GM12872 (cell line): ENCODE measurements around the gene PRM2.

ENCODE experiments used
- TF ChIP-seq, protein P1 (sequence below): IDR thresholded peaks from 3 replicates; pipeline ENCODE4 v1.5.1; 2011; ENCODE audit warnings: low read depth, mild to moderate bottlenecking, low read length, moderate library complexity; ENCODE audit not compliant: insufficient read depth

Gene PRM2

DNA sequence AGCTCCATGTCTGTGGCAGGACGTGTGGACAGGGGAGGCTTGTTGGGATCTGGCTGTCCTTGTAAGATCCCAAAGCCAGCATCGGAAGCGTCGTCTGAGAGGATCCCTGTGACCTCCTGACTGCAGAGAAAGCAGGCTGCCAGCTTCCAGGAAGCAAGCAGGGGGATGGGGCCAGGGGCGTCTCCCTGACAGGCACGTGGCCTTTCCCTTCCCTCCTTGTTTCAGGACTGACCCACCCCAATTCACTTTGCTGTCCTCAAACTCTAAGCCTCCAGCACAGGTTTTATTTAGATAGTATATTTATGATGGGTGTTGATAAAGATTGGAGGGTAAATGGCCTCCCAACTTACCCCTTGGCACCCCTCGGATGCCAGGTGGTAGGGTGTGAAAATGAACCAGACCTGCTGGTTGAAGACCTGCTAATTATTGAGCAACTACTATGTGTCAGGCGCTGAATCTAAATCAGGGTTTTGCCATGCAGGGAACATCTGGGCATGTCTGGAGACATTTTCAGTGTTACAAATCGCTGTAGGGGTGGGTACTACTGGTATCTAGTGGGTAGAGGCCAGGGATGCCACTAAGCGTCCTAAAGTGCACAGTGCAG is 44.8 kb downstream of the PRM2 start:
- TF ChIP-seq, protein P1, sequence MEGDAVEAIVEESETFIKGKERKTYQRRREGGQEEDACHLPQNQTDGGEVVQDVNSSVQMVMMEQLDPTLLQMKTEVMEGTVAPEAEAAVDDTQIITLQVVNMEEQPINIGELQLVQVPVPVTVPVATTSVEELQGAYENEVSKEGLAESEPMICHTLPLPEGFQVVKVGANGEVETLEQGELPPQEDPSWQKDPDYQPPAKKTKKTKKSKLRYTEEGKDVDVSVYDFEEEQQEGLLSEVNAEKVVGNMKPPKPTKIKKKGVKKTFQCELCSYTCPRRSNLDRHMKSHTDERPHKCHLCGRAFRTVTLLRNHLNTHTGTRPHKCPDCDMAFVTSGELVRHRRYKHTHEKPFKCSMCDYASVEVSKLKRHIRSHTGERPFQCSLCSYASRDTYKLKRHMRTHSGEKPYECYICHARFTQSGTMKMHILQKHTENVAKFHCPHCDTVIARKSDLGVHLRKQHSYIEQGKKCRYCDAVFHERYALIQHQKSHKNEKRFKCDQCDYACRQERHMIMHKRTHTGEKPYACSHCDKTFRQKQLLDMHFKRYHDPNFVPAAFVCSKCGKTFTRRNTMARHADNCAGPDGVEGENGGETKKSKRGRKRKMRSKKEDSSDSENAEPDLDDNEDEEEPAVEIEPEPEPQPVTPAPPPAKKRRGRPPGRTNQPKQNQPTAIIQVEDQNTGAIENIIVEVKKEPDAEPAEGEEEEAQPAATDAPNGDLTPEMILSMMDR, result no peak

DNA sequence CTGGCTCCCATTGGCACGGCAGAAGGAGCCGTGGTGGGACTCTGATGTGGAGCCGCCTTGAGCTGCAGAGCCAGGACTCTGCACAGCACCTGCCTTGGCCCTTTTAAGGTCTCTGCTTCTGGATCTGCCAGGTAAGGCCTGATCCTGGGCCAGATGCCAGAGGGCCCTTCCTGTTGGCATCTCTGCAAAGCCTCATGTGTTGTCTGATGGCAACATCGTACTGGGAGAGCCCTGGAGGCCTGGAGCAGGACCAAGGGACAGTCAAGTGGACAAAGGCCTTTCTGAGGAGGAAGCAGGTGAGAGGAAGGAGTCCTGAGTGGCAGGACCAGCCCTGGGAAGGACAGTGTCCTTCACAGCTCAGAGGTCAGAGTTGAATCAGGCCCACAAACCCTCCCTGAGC is 46.4 kb downstream of the PRM2 start:
- TF ChIP-seq, protein P1, result no peak

DNA sequence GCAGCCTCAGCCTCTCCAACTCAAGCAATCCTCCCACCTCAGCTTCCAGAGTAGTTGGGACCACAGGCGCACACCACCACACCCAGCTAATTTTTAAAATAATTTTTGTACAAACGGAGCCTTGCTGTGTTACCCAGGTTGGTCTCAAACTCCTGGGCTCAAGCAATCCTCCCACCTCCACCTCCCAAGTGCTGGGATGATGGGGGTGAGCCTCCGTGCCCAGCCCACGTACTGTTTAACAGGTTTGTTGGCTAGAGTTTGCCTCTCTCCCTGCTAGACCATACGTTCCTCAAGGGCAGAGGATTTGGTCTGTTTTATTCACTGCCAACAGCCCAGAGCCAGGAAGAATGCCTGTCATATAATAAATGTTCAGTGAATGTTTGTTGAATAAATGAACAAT is 46.8 kb downstream of the PRM2 start:
- TF ChIP-seq, protein P1, result no peak

DNA sequence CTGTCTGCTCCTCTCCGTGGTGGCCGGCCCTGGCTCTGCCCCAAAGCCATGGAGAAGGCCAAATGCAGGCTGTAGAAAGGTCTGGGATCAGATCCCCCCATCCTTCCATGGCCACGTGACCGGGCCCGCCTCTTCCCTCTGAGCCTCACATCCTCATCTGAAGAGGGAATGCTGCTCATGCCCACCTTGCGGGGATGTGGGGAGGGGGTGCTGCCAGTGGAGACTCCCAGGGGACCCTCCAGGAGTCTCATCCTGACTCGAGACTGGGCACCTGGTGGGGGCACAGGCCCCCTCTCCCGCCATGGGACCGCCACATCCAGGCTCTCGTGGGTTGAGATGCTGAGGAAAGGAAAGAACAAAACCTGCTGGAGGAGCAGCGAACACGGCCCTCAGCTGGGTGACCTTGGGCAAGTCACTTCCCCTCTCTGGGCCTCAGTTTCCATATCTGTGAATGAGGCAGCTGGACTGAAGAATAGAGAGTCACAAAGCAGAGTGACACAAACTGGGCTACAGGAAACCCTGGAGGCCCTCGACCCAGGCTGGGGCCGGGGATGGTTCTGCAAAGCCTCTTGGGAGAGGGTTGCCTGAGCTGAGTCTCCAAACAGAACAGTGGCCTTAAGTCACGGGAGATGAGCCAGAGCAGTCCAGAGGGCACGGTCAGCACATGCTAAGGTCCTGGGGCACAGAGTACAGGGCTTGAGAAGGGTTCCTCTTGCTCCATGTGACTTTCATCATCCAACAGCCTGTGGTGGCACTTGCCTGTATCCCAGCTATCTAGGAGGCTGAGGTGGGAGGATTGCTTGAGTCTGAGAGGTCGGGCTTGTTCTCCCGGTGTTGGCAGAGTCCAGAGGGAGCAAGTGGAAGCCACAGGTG is 50.4 kb downstream of the PRM2 start:
- TF ChIP-seq, protein P1, result no peak
